HG02840 (cell line): ENCODE data around the gene LTC4S.

Experiments
- ATAC-seq: cut with Tn5 transposase; IDR thresholded peaks from one replicate; pipeline ENCODE4 v1.9.1; 2021; ENCODE audit warnings: mild to moderate bottlenecking, moderate library complexity, moderate number of reproducible peaks; ENCODE audit not compliant: unreplicated experiment, low FRiP score

Gene LTC4S

DNA sequence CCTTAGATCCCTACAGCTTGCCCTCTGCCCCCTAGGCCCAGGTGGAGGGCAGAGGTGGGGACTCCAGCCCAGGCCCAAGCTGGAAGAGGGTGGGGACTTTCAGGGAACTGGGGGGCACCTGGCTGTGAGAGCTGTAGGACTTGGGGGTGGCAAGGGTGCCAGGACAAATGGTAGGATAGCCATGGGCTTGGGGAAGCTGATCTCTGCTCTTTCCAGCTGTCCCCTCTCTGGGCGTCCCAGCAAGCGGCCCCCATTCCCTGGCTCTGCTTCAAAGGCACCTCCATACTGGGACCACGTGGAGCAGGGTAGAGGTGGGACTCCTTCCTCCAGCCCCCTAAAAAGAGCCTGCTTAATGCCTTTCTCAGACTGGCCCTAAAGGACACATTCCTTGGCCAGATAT, 385 bp downstream of the LTC4S start:
- ATAC-seq = no peak

DNA sequence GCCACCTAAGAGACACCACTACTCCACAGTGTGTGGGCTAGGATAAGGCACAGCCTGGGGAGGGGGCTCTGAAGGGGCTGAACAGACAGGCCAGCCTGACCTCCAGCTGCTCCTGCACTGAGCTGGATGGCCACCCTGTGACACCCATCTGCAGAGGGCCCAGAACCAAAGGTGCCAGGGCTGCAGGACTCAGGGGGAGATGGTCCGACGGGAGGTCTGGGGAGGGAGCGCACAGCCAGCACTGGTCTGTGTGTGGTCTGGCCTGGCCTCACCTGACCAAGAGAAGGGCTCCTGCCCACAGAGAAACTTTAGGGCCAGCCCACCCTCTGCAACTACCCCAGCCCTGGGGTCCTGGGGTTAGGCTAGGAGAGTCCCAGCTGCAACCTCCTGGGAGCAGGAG, 789 bp downstream of the LTC4S start:
- ATAC-seq = no peak

DNA sequence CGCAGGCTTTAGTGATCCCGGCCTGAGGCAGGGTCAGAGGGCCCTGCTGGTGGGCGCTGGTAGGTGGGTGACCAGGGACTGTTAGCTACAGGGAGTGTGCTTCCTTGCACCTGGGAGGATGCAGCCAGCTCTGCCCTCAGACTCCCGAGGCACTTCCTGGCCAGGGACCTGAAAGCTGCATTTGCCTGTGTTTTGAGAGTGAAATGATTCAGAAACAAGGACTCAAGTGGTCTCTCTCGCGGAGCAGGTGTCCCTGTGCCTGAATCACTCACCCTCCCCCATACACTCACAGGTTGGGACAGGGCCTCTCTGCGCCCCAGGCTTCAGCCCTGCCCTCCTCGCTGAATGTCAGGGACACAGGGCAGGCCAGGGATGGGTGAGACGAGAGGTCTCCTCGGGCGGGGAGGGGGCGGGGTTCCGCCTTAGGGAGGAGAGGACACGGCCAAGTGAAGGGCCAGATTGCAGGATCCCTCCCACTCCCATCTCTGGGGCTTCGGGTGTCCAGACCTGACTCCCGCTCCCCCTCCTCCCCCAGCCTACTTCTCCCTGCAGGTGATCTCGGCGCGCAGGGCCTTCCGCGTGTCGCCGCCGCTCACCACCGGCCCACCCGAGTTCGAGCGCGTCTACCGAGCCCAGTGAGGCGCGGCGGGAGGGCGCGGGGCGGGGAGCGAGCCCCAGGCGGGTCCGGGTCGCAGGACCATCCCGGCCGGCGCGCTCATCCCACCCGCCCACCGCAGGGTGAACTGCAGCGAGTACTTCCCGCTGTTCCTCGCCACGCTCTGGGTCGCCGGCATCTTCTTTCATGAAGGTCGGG, 1.5 kb downstream of the LTC4S start:
- ATAC-seq = no peak

DNA sequence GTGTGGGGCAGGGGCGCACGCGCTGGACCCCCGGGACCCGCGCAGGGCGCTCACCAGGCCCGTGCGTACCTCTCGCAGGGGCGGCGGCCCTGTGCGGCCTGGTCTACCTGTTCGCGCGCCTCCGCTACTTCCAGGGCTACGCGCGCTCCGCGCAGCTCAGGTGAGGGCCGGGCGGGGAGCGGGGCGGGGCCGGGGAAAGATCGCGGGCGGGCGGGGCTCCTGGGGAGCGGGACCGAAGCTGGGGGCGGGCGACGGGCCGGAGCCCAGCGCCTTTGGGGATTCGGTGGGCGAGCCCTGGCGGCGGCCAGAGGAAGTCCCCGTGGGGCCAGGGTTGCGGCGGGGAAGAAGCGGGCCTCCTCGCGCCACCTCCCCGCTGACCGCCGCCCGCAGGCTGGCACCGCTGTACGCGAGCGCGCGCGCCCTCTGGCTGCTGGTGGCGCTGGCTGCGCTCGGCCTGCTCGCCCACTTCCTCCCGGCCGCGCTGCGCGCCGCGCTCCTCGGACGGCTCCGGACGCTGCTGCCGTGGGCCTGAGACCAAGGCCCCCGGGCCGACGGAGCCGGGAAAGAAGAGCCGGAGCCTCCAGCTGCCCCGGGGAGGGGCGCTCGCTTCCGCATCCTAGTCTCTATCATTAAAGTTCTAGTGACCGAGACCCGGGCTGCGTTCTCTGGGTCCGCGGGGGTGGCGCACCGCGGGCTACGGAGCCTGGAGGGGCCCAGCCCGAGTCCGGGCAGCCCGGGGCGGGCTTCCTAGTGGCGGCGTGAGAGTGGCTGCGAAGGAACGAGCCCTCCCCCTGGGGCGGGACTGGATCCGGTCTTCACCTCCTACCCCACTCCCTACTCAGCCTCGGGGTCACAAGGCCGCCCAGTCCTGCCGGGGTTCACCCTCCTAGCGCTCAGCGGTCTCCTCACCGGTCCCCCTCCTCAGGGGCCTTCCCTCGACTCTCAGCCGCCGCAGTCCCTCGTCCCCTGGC, 2.4 kb downstream of the LTC4S start:
- peak; percentile 77 for ATAC-seq

DNA sequence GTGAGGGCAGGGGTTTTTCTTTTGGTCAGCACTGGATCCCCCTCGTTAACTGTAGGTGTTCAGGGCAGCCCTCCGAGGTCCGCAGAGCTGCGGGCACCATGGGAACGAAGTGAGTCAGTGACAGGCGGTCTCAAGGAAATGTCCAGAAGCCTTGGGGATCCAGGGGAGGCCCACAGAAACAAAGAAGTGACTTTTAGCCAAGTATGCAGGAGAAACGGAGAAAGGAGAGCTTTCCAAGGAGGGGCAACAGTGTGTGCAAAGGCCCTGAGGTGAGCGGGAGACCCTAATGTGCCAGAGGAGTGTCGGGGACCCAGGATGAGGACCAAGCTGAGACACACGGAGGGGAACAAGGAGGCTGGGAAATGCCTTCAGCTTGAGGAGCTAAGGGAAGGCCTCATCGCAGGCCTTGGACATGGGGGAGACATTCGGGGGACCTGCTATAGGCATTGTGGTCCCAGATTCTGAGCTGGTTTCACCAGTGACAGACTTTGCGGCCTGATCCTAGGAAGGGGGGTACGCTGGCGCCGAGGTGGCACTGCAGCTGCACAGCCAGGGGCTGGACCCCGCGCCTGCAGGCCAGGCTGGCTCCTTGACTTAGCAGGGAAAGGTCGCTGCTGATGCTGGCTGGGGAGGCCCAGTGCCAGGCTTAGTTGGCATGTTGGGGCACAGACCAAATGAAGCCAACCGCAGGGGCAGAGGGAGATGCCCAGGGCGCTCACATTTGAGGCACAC, 3.3 kb downstream of the LTC4S start:
- ATAC-seq = no peak

DNA sequence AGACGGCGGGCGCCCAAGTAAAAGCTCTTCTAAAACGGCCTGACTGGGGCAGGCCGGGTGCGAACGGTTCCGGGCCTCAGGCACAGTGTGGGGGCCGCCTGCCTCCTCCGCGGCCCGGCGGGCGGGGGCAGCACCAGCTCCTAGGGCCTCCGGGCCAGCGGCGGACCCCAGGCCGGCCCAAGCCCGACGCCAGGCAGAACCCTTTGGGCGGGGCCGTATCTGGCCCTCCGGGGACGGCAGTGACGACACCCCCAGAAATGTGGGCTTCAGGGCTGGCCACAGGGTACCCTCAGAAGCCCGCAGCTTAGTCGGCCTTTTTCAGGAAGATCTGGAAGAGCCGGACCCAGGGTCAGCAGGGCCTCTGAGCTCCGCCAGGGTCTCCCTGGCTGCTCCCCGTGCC, 4.0 kb downstream of the LTC4S start:
- ATAC-seq = no peak

DNA sequence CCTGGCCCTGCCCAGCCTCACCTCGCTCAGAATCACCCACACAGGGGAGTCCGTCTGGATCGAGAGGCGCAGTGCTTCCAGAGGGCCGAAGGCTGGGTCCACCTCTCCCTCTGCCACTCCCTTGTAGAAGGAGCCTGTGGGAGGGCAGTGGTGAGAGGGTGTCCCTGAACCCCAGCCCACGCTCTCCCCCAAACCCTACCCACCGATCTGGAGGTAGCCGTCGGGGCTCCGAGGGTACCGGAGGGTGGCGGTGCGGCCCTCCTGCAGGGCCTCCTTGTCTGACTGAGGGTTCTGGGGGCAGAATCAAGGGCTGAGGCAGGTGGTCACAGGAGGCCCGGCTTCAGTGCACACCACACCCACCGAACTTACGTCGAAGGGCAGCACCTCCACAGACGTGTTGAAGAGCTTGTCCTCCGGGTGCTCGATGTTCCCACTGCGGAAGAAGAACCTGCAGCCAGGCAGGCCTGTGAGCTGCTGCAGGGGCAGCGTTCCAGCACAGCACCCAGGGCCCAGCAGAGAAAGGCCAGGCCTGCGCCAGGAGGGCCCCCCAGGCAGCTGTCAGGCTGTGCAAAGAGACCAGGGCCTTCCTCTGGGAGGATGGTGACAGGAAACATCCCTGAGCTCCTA, 4.5 kb downstream of the LTC4S start:
- no peak for ATAC-seq

DNA sequence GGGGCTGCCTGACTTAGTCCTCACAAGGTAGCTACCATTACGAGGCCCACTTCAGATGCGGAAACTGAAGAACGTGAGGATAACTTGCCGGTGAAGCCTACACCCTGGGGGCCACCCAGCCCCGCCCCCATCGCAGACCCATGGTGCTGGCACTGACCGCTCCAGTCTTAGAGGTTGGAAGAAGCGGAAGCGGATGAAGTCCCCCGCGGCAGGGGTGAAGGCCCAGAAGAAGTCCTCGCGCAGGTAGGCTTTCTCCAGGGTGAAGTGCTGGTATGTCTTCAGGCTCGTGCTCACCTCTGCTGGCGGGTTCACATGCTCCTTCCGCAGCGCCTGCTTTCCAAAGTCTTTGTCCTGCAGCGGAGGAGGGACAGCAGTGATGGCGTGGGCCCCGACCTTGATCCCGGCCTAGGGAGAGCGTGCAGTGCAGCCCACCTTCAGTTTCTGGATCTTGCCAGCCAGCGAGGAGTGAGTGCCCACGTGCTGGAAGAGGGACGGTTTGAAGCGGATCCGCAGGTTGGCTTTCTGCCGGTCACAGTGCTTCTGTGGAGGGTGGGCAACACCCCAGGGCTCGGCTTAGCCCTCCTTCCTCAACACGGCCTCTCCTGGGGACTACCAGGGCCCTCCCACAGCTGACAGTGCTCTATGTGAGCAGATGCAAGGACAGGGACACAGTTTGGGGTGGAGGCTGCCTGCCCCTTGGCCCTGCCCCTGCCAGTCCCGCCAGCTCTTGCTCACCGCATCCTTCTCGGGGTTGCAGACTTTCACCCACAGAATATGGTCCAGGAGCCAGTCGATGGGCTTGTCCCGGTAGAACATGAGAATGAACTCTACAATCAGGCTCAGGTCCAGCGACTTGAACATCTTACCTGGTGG, 5.2 kb downstream of the LTC4S start:
- ATAC-seq = no peak

DNA sequence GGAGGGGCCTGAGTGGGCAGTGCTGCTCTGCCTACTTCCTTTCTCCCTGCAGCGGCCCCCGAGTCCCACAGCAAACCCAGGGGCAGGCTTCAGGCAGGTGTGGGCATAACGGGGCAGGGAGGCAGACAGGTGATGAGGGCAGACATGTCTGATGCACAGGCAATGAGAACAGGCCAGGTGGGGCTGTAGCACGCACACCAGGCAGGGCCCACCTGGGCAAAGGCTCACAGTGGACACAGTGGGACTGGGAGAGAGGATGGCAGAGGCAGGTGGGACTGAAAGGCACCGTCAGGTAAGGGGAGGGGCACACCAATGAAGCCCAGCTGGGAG, 5.8 kb downstream of the LTC4S start:
- ATAC-seq = no peak

DNA sequence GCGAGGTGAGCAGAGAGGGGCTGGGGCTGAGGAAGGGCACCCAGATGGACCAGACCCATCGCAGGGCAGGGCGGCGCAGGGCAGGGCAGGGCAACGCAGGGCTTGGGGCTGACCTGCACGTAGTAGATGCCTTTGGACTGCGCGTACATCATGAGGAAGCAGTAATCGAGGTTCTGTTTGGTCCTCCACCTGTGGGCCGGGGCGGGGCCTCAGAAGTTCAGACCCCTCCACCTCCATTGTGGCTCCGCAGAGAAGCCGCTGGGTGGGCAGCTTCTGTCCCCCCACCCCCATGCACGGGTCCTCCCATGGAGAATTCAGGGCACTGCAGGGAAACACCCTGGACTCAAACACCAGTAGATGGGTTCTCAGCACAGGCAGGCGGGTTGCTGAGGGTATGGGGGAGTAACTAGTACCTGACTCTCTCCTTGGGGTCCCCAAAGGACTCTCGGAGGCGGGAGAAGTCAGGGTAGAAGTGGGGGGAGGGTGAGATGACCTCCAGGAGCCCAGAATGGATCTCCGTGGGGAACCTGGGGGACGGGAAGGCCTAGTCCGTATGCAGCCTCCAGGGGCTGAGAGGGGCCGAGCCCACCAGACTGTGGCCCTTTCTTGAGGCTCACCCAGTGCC, 6.4 kb downstream of the LTC4S start:
- ATAC-seq = no peak

DNA sequence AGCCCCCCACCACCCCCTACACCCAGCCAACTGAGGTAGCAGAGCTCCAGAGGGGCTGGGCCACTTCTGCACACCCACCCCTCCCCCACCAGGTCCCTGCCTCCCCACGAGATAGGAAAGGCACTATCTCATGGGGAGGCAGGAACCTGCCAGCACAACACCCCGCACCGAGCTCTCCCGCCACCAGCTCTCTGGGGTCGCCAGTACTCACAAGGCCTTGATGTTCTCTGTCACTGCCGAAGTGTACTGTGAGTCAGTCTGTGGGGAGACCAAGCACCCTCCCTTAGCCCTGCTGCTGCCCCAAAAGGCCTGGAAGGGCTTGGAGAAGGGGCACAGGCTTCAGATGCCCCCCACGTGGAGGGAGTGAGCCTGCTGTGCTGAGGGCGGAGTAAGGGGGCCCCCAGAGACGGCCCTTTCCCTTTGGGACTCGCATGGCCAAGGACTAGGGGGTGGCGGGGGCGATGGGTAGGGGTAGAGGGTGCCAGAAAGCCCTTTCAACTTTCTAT, 7.0 kb downstream of the LTC4S start:
- ATAC-seq = no peak

DNA sequence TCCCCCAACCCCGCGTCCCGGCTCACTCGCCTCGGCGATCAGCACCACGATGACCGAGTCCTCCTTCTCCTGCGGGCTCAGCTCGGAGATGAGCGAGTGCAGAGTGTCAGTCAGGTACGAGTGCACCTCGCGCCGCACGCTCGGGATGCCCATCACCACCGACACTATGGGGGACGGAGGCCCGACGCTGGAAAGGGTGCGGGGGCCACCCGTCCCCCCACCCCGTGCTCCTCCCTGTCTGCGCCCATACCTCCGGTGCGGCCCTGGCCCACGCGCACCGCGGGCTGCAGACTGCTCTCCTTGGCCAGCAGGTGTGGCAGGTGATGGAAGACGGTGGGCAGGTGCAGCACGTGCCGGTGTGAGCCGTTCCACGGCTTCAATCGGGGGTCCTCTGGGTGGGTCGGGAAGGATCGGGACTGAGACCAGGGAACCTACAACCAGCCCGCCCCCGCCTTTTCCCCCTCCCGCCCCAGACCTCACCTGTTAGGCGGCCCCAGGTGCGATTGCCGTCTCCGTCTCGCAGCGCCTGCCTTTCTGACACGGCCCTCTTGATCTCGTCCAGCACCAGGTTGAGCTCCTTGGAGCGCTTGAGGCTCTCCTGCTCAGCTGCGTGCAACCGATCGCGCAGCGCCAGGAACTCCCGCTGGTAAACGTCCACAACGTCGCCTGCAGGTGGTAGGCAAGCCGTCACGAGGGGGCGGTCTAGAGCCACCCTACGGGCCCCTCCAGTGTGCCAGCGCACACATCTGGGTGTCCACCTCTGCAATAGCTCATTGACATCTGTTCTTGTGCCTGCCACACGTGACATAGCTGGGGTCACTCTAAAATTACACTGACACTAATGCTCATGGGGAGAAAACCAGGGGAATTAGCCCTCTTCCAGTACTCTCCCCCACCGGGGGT, 7.8 kb downstream of the LTC4S start:
- ATAC-seq = no peak

DNA sequence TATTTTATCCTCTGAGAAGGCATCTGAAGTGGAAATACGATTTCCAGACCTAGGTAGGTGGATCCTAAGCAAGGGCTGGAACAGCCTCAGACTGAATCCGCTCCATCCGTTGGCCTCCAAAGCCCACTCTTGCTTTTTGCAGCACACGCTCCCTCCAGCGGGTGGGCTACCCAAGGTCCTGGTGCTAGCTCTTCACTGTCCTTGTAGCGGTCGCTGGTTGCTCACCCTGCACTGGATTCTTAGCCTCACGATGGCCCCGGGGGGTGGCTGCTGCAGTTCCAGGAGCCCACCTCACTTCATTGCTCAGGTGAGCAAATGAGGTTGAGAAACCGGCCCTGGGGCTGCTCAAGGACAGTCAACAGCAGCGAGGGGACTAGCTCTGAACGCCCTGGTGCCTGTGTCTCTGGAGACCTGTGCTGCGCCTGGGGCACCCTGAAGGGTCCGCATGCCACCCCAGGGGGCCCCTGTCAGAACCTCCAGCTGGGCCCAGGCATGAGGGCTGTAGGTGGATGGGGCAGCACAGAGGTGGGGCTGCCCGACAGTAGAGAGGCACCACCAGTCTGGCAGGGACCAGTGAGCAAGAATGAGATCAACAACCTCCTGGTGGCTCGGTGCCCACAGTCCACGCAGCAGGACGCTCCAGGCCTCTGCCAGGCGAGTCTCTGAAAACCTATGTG, 8.6 kb downstream of the LTC4S start:
- no peak for ATAC-seq

DNA sequence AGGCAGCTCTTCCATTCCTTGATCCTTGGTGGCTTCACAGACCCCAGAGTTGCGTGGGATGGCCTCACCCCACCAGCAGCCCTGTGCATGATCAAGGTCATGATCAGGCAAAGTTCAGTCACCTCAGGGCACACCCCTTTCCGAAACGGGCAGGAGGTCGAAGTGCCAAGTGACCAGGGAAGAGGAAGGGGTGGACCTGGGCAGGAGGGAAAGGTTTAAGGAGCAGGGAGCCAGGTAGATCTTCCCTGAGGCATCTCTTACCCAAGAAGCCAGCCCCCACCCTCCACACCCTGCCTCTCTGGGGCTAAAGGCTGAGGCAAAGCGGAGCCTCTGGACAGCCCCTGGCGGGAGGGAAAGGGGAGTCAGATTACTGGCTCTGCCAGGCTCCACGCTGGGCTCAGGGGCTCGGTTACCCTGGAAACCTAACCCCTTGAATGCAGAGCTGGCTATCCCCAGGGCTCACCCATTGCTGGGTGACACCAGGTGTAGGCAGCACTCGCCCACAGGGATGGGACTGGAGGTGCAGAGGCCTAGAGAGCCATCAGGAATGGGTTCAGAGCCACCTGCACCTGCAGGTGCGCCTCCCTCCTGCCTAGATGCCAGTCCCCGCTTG, 9.3 kb downstream of the LTC4S start:
- no peak for ATAC-seq

DNA sequence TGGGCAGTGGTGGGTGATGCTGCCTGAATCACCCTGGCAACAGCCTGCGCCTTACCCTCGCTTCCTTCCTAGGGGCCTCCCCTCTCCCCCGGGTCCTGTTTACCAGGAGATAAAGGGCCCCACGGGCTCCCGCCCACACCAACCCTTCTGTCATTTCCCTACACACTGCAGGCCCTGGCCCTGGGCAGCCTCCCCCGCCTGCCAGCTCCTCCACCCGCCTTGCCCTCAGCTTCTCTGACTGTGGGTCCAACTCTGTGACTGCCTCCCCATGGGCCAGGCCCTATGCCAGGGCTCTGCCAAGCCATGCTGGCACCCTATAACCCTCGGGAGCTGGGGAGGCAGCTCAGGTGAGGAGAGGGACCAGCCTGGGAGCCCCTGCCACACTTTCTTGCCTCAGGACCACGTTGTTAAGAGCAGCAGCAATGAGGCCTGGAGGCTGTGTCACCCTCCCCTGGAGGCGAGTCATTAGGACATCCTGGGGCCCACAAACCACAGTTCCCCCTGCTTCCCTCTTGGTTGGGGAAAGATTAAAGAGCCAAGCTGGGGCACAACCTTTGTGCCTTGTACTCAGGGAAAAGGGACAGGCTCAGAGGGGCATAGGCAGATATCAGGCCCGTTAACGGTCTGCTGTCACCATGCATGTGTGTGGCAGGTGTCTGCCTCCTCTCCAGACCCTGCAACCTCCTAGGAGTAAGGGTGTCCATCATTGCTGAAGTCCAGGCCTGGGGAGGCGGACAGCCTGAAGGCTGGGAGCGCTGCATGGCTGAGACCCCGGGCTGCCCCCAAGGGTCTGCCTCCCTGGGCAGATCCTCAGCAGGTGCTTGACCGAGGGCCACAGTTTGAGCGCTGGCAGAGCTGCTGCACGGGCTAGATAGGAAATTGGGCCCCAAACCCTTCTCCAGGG, 10.1 kb downstream of the LTC4S start:
- ATAC-seq = no peak

DNA sequence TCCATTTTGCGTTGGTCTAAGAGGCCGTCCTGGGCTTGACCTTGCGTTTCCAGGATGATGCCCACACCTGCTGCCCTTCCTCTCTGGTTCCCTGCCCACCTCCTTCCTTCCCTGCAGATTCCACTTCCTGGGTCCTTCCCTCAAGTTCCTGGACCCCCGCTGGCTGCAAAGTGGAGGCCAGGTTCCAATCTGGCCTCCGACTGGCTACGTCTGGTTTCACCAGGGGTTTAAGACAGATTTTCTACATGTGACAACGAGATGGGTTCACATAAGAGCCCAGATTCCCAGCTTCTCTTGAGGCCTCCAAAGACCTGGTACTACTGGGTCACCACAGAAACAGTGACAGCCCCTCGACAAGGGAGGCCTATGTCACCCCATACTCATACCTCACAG, 10.8 kb downstream of the LTC4S start:
- no peak for ATAC-seq
